C4-2B (cell line): ENCODE measurements around the gene XPR1.

Experiments
- ZFX ChIP-seq: fragments of 450-650 bp; IDR thresholded peaks from 2 replicates; pipeline ENCODE4 v1.6.1; 2017
- TF ChIP-seq, protein P1 (sequence below): fragments of 450-650 bp; conservative IDR thresholded peaks from 2 replicates; pipeline ENCODE4 v1.5.1; 2017; ENCODE audit warnings: mild to moderate bottlenecking

DNA sequence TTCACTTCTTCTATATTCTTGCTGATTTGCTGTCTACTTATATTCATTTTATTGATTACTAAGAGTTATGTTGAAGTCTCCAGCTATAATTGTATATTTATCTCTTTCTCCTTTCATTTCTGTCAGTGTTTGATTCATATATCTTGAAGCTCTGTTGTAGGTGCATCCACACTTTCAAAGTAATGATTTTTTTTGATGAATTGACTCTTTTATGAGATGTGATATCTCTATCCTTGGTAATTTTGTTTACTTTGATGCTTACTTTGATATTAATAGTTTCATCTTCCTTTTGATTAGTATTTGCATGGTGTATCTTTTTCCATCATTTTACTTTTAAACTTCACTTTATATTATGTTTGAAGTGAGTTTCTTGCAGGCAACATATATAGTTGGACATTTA, 110.8 kb downstream of the XPR1 start:
- TF ChIP-seq, protein P1, sequence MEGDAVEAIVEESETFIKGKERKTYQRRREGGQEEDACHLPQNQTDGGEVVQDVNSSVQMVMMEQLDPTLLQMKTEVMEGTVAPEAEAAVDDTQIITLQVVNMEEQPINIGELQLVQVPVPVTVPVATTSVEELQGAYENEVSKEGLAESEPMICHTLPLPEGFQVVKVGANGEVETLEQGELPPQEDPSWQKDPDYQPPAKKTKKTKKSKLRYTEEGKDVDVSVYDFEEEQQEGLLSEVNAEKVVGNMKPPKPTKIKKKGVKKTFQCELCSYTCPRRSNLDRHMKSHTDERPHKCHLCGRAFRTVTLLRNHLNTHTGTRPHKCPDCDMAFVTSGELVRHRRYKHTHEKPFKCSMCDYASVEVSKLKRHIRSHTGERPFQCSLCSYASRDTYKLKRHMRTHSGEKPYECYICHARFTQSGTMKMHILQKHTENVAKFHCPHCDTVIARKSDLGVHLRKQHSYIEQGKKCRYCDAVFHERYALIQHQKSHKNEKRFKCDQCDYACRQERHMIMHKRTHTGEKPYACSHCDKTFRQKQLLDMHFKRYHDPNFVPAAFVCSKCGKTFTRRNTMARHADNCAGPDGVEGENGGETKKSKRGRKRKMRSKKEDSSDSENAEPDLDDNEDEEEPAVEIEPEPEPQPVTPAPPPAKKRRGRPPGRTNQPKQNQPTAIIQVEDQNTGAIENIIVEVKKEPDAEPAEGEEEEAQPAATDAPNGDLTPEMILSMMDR: no peak
- no peak for TF ChIP-seq ZFX
